Lung (tissue), 12 donors: ENCODE results near the gene LMOD2. TPM values are rescaled to one million over a fixed set of nuclear protein-coding genes. Genes with fewer than 3 reads are reported as not detected.
"Not testable (repeated sequence)": the region's sequence is repeated elsewhere in the genome, so short reads cannot be mapped to it uniquely, and the experiment has no call there.

ENCODE experiments used
- ATAC-seq: fragments of 200-7000 bp; cut with Tn5 transposase; one replicate; pipeline ENCODE4 v1.9.1; 2020; ENCODE audit warnings: moderate number of reproducible peaks; ENCODE audit not compliant: insufficient read depth, low FRiP score
- DNase-seq, 3 donors: peaks; one replicate each; pipeline ENCODE4 v3.0.0-alpha.2; 2013 to 2017
- H3K27ac ChIP-seq, 2 donors: one replicate each; pipeline ENCODE4 v1.5.1; 2013; ENCODE audit warnings: mild to moderate bottlenecking in 2 of 2, moderate library complexity in 2 of 2, control low read depth in 1 of 2, inconsistent platforms in 1 of 2, low read depth in 1 of 2, low read length in 1 of 2
- H3K27me3 ChIP-seq, 3 donors: one replicate each; pipeline ENCODE4 v1.5.1; 2013; ENCODE audit warnings: low read length in 2 of 3; ENCODE audit not compliant: control insufficient read depth in 3 of 3, insufficient read depth in 3 of 3
- H3K36me3 ChIP-seq, 4 donors: one replicate each; pipeline ENCODE4 v1.5.1; 2013; ENCODE audit warnings: low read length in 4 of 4, mild to moderate bottlenecking in 1 of 4, moderate library complexity in 1 of 4; ENCODE audit not compliant: control insufficient read depth in 4 of 4, insufficient read depth in 4 of 4
- H3K4me1 ChIP-seq, 5 donors: one replicate each; pipeline ENCODE4 v1.5.1; 2013; ENCODE audit warnings: low read length in 5 of 5, mild to moderate bottlenecking in 2 of 5, moderate library complexity in 1 of 5; ENCODE audit not compliant: control insufficient read depth in 5 of 5, insufficient read depth in 5 of 5
- H3K4me3 ChIP-seq: one replicate; pipeline ENCODE4 v1.5.1; 2013; ENCODE audit warnings: mild to moderate bottlenecking, control low read depth, moderate library complexity
- H3K9ac ChIP-seq, 2 donors: one replicate each; pipeline ENCODE4 v1.5.1; 2013; ENCODE audit warnings: low read length in 2 of 2, control low read depth in 1 of 2; ENCODE audit not compliant: insufficient read depth in 1 of 2
- H3K9me3 ChIP-seq, 4 donors: one replicate each; pipeline ENCODE4 v1.5.1; 2013; ENCODE audit warnings: low read length in 3 of 4, mild to moderate bottlenecking in 1 of 4, moderate library complexity in 1 of 4; ENCODE audit not compliant: control insufficient read depth in 4 of 4, insufficient read depth in 3 of 4
- CTCF ChIP-seq: IDR thresholded peaks from 2 replicates; pipeline ENCODE4 v1.5.1; 2012; ENCODE audit warnings: mild to moderate bottlenecking; ENCODE audit errors: control extremely low read depth, extremely low read depth
- WGBS, 2 donors: extraction: QIAGEN DNeasy Blood & Tissue Kit; methylation state at CpG; one replicate each; pipeline ENCODE4 v1.1.7; 2013; 5-methylcytosine and 5-hydroxymethylcytosine counted together
- polyA plus RNA-seq, 2 donors: library from polyadenylated mRNA; stranded (reverse); fragments of 200-250 nt; gene quantifications; one replicate each; pipeline ENCODE4 v1.2.1, GENCODE V29; 2013
- total RNA-seq, 2 donors: library from RNA; depleted of rRNA in 1 of 2; stranded (reverse); fragments of >200 nt in 1 of 2; gene quantifications; one replicate each; pipeline ENCODE4 v1.2.1, GENCODE V29; 2014 to 2021
- donor health status: control.
- donor health status: control.
- donor health status: Bipolar disorder and iron deficiency.
- donor health status: healthy.
- donor health status: DM: yes; HTN: yes; CAD: no.

LMOD2 gene
- total and polyA plus RNA-seq, 4 donors: 1.1 TPM; not detected in 3

- WGBS, 2 donors: 44 to 82% methylated on average over 1 of the region's 1 CpG
- H3K27ac ChIP-seq: no peak overlapping the region
Observed at GRCh38 chr7:123629281-123629680, 26.4 kb upstream of the LMOD2 start.

GRCh38 chr7:123632808-123633207 lies 22.9 kb upstream of the LMOD2 start:
- TF ChIP-seq CTCF: no peak
- Histone ChIP-seq H3K4me3 (no peak overlapping the region), H3K9me3 (no peaks in the 10 kb centered on the region), H3K27ac (no peak overlapping the region), H3K9ac (no peak overlapping the region), H3K27me3 (no peaks in the 10 kb centered on the region), H3K36me3 (no peaks in the 10 kb centered on the region), H3K4me1 (peaks cover 0 to 14% (median 0%) of the 10 kb centered on the region in 5 donors)
- WGBS, 2 donors: 81 to 88% methylated on average over 2 of the region's 2 CpGs
- no peak for ATAC-seq
- no peak for DNase-seq

More at GRCh38 chr7:123629281-123629680, 26.4 kb upstream of the LMOD2 start:
- TF ChIP-seq CTCF: no peak
- H3K4me1 ChIP-seq: peaks cover 0 to 9% (median 0%) of the 10 kb centered on the region in 5 donors
- DNase-seq (no peak), ATAC-seq (no peak)
- H3K9ac ChIP-seq: no peak overlapping the region
- no peaks in the 10 kb centered on the region for H3K36me3 ChIP-seq
- H3K9me3 ChIP-seq: peaks cover 0 to 2% (median 0%) of the 10 kb centered on the region in 4 donors
- no peaks in the 10 kb centered on the region for H3K27me3 ChIP-seq
- H3K4me3 ChIP-seq: no peak overlapping the region

- H3K9me3 ChIP-seq: no peaks in the 10 kb centered on the region
- no peak overlapping the region for H3K9ac ChIP-seq
- no peaks in the 10 kb centered on the region for H3K36me3 ChIP-seq
- no peak for TF ChIP-seq CTCF
- H3K27ac ChIP-seq: no peak overlapping the region
- no peaks in the 10 kb centered on the region for H3K27me3 ChIP-seq
- H3K4me3 ChIP-seq: no peak overlapping the region
- peaks cover 0 to 13% (median 0%) of the 10 kb centered on the region in 5 donors for H3K4me1 ChIP-seq
- ATAC-seq (no peak), DNase-seq (no peak)
- WGBS, 2 donors: 72 to 78% methylated on average over 7 of the region's 7 CpGs
Observed at GRCh38 chr7:123633553-123633952, 22.1 kb upstream of the LMOD2 start.

- DNase-seq, H3K27me3 ChIP-seq, H3K9me3 ChIP-seq, ATAC-seq, H3K27ac ChIP-seq, H3K36me3 ChIP-seq, H3K4me3 ChIP-seq, H3K9ac ChIP-seq: not testable (repeated sequence)
- H3K4me1 ChIP-seq: peaks cover 0 to 13% (median 0%) of the 10 kb centered on the region in 5 donors
- 84 to 87% methylated on average over 2 of the region's 2 CpGs for WGBS, 2 donors
Observed at GRCh38 chr7:123634011-123634573, 21.6 kb upstream of the LMOD2 start.
